GM18909 (cell line): Measurements from ENCODE around the gene LTO1.

Experiments
- ATAC-seq: cut with Tn5 transposase; IDR thresholded peaks from one replicate; pipeline ENCODE4 v1.9.1; 2021; ENCODE audit warnings: mild to moderate bottlenecking; ENCODE audit not compliant: unreplicated experiment, poor library complexity

Gene LTO1

GRCh38 chr11:69674886-69675714, at the start of gene LTO1:
Gene LTO1 (minus strand): TSS chr11:69675353. CDS start chr11:69675239, 114 bp downstream.
- peak; percentile 85 for ATAC-seq

- no peak for ATAC-seq
These were observed 46.6 kb upstream of the LTO1 start for GRCh38 chr11:69721745-69722144.

- no peak for ATAC-seq
These were observed 46.0 kb upstream of the LTO1 start for GRCh38 chr11:69721106-69721505.

GRCh38 chr11:69718912-69719311, 43.8 kb upstream of the LTO1 start:
- no peak for ATAC-seq

GRCh38 chr11:69718147-69718546, 43.0 kb upstream of the LTO1 start:
- ATAC-seq: no peak

GRCh38 chr11:69716891-69717747, 42.0 kb upstream of the LTO1 start:
- ATAC-seq: no peak

- no peak for ATAC-seq
These were observed 40.9 kb upstream of the LTO1 start for GRCh38 chr11:69716099-69716498.

- no peak for ATAC-seq
These were observed 40.3 kb upstream of the LTO1 start for GRCh38 chr11:69715446-69715845.

- no peak for ATAC-seq
These were observed 37.0 kb upstream of the LTO1 start for GRCh38 chr11:69711822-69712801.

- ATAC-seq: no peak
These were observed 33.7 kb upstream of the LTO1 start for GRCh38 chr11:69708736-69709401.

- no peak for ATAC-seq
These were observed 32.0 kb upstream of the LTO1 start for GRCh38 chr11:69707176-69707575.

- ATAC-seq: no peak
These were observed 31.0 kb upstream of the LTO1 start for GRCh38 chr11:69705901-69706787.

GRCh38 chr11:69705351-69705811, 30.2 kb upstream of the LTO1 start:
- no peak for ATAC-seq

- ATAC-seq: no peak
These were observed 29.5 kb upstream of the LTO1 start for GRCh38 chr11:69704508-69705253.

GRCh38 chr11:69703768-69704507, 28.8 kb upstream of the LTO1 start, which contains the start of gene FGF19:
Gene FGF19 (minus strand): TSS chr11:69704022. CDS start chr11:69703876, 146 bp downstream.
- no peak for ATAC-seq

GRCh38 chr11:69703453-69703767, 28.3 kb upstream of the LTO1 start:
- no peak for ATAC-seq

GRCh38 chr11:69702769-69703452, 27.8 kb upstream of the LTO1 start:
- ATAC-seq: no peak
